ENCODE data around the gene DMD. TPM values are rescaled to one million over a fixed set of nuclear protein-coding genes. Genes with fewer than 3 reads are reported as not detected.

Gene DMD
- total and polyA plus RNA-seq, 2 experiments from 2014 or later, result 1.5 to 2.0 TPM

GRCh38 chrX:31349515-31349914, 1861.8 kb downstream of the DMD start:
- H3F3A ChIP-seq (ENCODE audit: insufficient read depth), result peaks cover 4% of the 10 kb centered on the region; the same call in 1 of the 2 replicates
- no peaks in the 10 kb centered on the region for H4K20me1 ChIP-seq (ENCODE audit: insufficient read depth)
- H3K27me3 ChIP-seq (replicated peaks; ENCODE audit: insufficient read depth), result no peaks in the 10 kb centered on the region
- no peak for DNase-seq
- 64 to 77% methylated on average over 4 of the region's 4 CpGs for WGBS, 2 experiments (ENCODE audit: low coverage in 1 of 2, low lambda C conversion rate in 2 of 2, missing lambda C conversion rate in 2 of 2)
- H3K36me3 ChIP-seq (ENCODE audit: low read depth), result no peaks in the 10 kb centered on the region
- H3K4me2 ChIP-seq (ENCODE audit: unreplicated experiment), result no peak overlapping the region
- TF ChIP-seq EZH2 (IDR thresholded peaks at IDR 0.05; ENCODE audit: insufficient read depth, poor library complexity, severe bottlenecking), result no peak
- no peak for TF ChIP-seq EZH2phosphoT487 (IDR thresholded peaks at IDR 0.05; ENCODE audit: insufficient read depth, low read depth)
- no peak overlapping the region for H3K9ac ChIP-seq
- no peaks in the 10 kb centered on the region for H3K79me2 ChIP-seq (ENCODE audit: insufficient read depth)
- H3K27ac ChIP-seq, result no peak overlapping the region
- no peaks in the 10 kb centered on the region for H3K9me3 ChIP-seq (ENCODE audit: low read depth)
- in situ Hi-C loops (cut with MboI), result no loop called here
- no peaks in the 10 kb centered on the region for H3K9me2 ChIP-seq (ENCODE audit: insufficient read depth)
- H3K4me1 ChIP-seq (ENCODE audit: insufficient read depth), result peaks cover 12% of the 10 kb centered on the region
- no peak overlapping the region for H3K4me3 ChIP-seq
- H2AFZ ChIP-seq, result no peak overlapping the region

- TF ChIP-seq EZH2 (IDR thresholded peaks at IDR 0.05; ENCODE audit: insufficient read depth, poor library complexity, severe bottlenecking) (no peak), EZH2phosphoT487 (IDR thresholded peaks at IDR 0.05; ENCODE audit: insufficient read depth, low read depth) (no peak)
- no peaks in the 10 kb centered on the region for H3K9me3 ChIP-seq (ENCODE audit: low read depth)
- H3F3A ChIP-seq (ENCODE audit: insufficient read depth), result no peaks in the 10 kb centered on the region
- H2AFZ ChIP-seq, result no peak overlapping the region
- H3K4me1 ChIP-seq (ENCODE audit: insufficient read depth), result no peaks in the 10 kb centered on the region
- no peaks in the 10 kb centered on the region for H3K36me3 ChIP-seq (ENCODE audit: low read depth)
- H3K9ac ChIP-seq, result no peak overlapping the region
- in situ Hi-C loops (cut with MboI), result no loop called here
- no peak overlapping the region for H3K27ac ChIP-seq
- H4K20me1 ChIP-seq (ENCODE audit: insufficient read depth), result no peaks in the 10 kb centered on the region
- H3K9me2 ChIP-seq (ENCODE audit: insufficient read depth), result no peaks in the 10 kb centered on the region
- H3K4me3 ChIP-seq, result no peak overlapping the region
- H3K79me2 ChIP-seq (ENCODE audit: insufficient read depth), result no peaks in the 10 kb centered on the region
- no peak for DNase-seq
- no peaks in the 10 kb centered on the region for H3K27me3 ChIP-seq (replicated peaks; ENCODE audit: insufficient read depth)
- WGBS, 2 experiments (ENCODE audit: low coverage in 1 of 2, low lambda C conversion rate in 2 of 2, missing lambda C conversion rate in 2 of 2), result 81 to 83% methylated on average over 4 of the region's 4 CpGs
- H3K4me2 ChIP-seq (ENCODE audit: unreplicated experiment), result no peak overlapping the region
Observed at GRCh38 chrX:31340587-31340986, 1870.8 kb downstream of the DMD start.

- in situ Hi-C loops (cut with MboI), result no loop called here
- 83 to 97% methylated on average over 2 of the region's 2 CpGs for WGBS, 2 experiments (ENCODE audit: low coverage in 1 of 2, low lambda C conversion rate in 2 of 2, missing lambda C conversion rate in 2 of 2)
- H3K4me1 ChIP-seq (ENCODE audit: insufficient read depth), result no peaks in the 10 kb centered on the region
- no peaks in the 10 kb centered on the region for H3F3A ChIP-seq (ENCODE audit: insufficient read depth)
- TF ChIP-seq EZH2 (IDR thresholded peaks at IDR 0.05; ENCODE audit: insufficient read depth, poor library complexity, severe bottlenecking) (no peak), EZH2phosphoT487 (IDR thresholded peaks at IDR 0.05; ENCODE audit: insufficient read depth, low read depth) (no peak)
- no peaks in the 10 kb centered on the region for H3K9me3 ChIP-seq (ENCODE audit: low read depth)
- H3K9me2 ChIP-seq (ENCODE audit: insufficient read depth), result no peaks in the 10 kb centered on the region
- H3K4me2 ChIP-seq (ENCODE audit: unreplicated experiment), result no peak overlapping the region
- no peak for DNase-seq
- H3K36me3 ChIP-seq (ENCODE audit: low read depth), result no peaks in the 10 kb centered on the region
- H3K27ac ChIP-seq, result no peak overlapping the region
- no peaks in the 10 kb centered on the region for H3K27me3 ChIP-seq (replicated peaks; ENCODE audit: insufficient read depth)
- no peak overlapping the region for H3K4me3 ChIP-seq
- no peak overlapping the region for H3K9ac ChIP-seq
- no peaks in the 10 kb centered on the region for H4K20me1 ChIP-seq (ENCODE audit: insufficient read depth)
- H3K79me2 ChIP-seq (ENCODE audit: insufficient read depth), result no peaks in the 10 kb centered on the region
- no peak overlapping the region for H2AFZ ChIP-seq
Observed at GRCh38 chrX:31338991-31339350, 1872.4 kb downstream of the DMD start.

GRCh38 chrX:31337332-31337731, 1874.0 kb downstream of the DMD start:
- Histone ChIP-seq H3K27ac (no peak overlapping the region), H2AFZ (no peak overlapping the region)
- DNase-seq, result no peak

GRCh38 chrX:31336419-31336818, 1874.9 kb downstream of the DMD start:
- H3K4me1 ChIP-seq (ENCODE audit: insufficient read depth), result 0 out of 2 replicates have a peak, but pooled peaks cover 4% of the 10 kb centered on the region
- no peaks in the 10 kb centered on the region for H3F3A ChIP-seq (ENCODE audit: insufficient read depth)
- WGBS, 2 experiments (ENCODE audit: low coverage in 1 of 2, low lambda C conversion rate in 2 of 2, missing lambda C conversion rate in 2 of 2), result 61 to 63% methylated on average over 2 of the region's 2 CpGs
- H3K4me3 ChIP-seq, result no peak overlapping the region
- no peak overlapping the region for H3K9ac ChIP-seq
- H2AFZ ChIP-seq, result no peak overlapping the region
- no peaks in the 10 kb centered on the region for H4K20me1 ChIP-seq (ENCODE audit: insufficient read depth)
- in situ Hi-C loops (cut with MboI), result no loop called here
- no peaks in the 10 kb centered on the region for H3K79me2 ChIP-seq (ENCODE audit: insufficient read depth)
- no peak for TF ChIP-seq EZH2phosphoT487 (IDR thresholded peaks at IDR 0.05; ENCODE audit: insufficient read depth, low read depth)
- TF ChIP-seq EZH2 (IDR thresholded peaks at IDR 0.05; ENCODE audit: insufficient read depth, poor library complexity, severe bottlenecking), result no peak
- H3K9me2 ChIP-seq (ENCODE audit: insufficient read depth), result no peaks in the 10 kb centered on the region
- H3K36me3 ChIP-seq (ENCODE audit: low read depth), result no peaks in the 10 kb centered on the region
- H3K4me2 ChIP-seq (ENCODE audit: unreplicated experiment), result no peak overlapping the region
- no peaks in the 10 kb centered on the region for H3K27me3 ChIP-seq (replicated peaks; ENCODE audit: insufficient read depth)
- no peaks in the 10 kb centered on the region for H3K9me3 ChIP-seq (ENCODE audit: low read depth)
- no peak overlapping the region for H3K27ac ChIP-seq
- DNase-seq, result no peak

More at GRCh38 chrX:31337332-31337731, 1874.0 kb downstream of the DMD start:
- H3K79me2 ChIP-seq (ENCODE audit: insufficient read depth), result no peaks in the 10 kb centered on the region
- H3K4me2 ChIP-seq (ENCODE audit: unreplicated experiment), result no peak overlapping the region
- no peaks in the 10 kb centered on the region for H3K27me3 ChIP-seq (replicated peaks; ENCODE audit: insufficient read depth)
- H4K20me1 ChIP-seq (ENCODE audit: insufficient read depth), result no peaks in the 10 kb centered on the region
- no peaks in the 10 kb centered on the region for H3K9me3 ChIP-seq (ENCODE audit: low read depth)
- WGBS, 2 experiments (ENCODE audit: low coverage in 1 of 2, low lambda C conversion rate in 2 of 2, missing lambda C conversion rate in 2 of 2), result 76 to 89% methylated on average over 2 of the region's 2 CpGs
- H3F3A ChIP-seq (ENCODE audit: insufficient read depth), result no peaks in the 10 kb centered on the region
- no peak overlapping the region for H3K9ac ChIP-seq
- in situ Hi-C loops (cut with MboI), result no loop called here
- 0 out of 2 replicates have a peak, but pooled peaks cover 4% of the 10 kb centered on the region for H3K4me1 ChIP-seq (ENCODE audit: insufficient read depth)
- no peak for TF ChIP-seq EZH2phosphoT487 (IDR thresholded peaks at IDR 0.05; ENCODE audit: insufficient read depth, low read depth)
- TF ChIP-seq EZH2 (IDR thresholded peaks at IDR 0.05; ENCODE audit: insufficient read depth, poor library complexity, severe bottlenecking), result no peak
- H3K9me2 ChIP-seq (ENCODE audit: insufficient read depth), result no peaks in the 10 kb centered on the region
- H3K4me3 ChIP-seq, result no peak overlapping the region
- H3K36me3 ChIP-seq (ENCODE audit: low read depth), result no peaks in the 10 kb centered on the region

Data from GM23248 (cell line).